DND-41 (cell line): ENCODE data around the gene TCF25.

Source experiments
- CTCF ChIP-seq: IDR thresholded peaks from 2 replicates; pipeline ENCODE4 v1.5.1; 2012; ENCODE audit warnings: borderline replicate concordance, low read length, moderate library complexity, mild to moderate bottlenecking; ENCODE audit not compliant: poor library complexity, severe bottlenecking; ENCODE audit errors: extremely low read depth
- EZH2 ChIP-seq: IDR thresholded peaks from 3 replicates; pipeline ENCODE4 v1.6.1; 2012; ENCODE audit warnings: borderline replicate concordance, low read depth, mild to moderate bottlenecking, moderate library complexity, low read length, inconsistent platforms; ENCODE audit not compliant: severe bottlenecking

- TF ChIP-seq CTCF (no peak), EZH2 (no peak)
These were observed 1.5 kb upstream of the TCF25 start for GRCh38 chr16:89871895-89872294.
